GM12801 (cell line): ENCODE results near the gene KRT84.

Source experiments
- TF ChIP-seq, protein P1 (sequence below): IDR thresholded peaks from one replicate; pipeline ENCODE4 v1.5.1; 2011; ENCODE audit warnings: control low read depth; ENCODE audit not compliant: insufficient read length; ENCODE audit errors: extremely low read depth

The KRT84 gene, protein sequence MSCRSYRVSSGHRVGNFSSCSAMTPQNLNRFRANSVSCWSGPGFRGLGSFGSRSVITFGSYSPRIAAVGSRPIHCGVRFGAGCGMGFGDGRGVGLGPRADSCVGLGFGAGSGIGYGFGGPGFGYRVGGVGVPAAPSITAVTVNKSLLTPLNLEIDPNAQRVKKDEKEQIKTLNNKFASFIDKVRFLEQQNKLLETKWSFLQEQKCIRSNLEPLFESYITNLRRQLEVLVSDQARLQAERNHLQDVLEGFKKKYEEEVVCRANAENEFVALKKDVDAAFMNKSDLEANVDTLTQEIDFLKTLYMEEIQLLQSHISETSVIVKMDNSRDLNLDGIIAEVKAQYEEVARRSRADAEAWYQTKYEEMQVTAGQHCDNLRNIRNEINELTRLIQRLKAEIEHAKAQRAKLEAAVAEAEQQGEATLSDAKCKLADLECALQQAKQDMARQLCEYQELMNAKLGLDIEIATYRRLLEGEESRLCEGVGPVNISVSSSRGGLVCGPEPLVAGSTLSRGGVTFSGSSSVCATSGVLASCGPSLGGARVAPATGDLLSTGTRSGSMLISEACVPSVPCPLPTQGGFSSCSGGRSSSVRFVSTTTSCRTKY

GRCh38 chr12:52385226-52385702, at the start of gene KRT84:
Gene KRT84 (minus strand): TSS chr12:52385652. CDS start chr12:52385585, 67 bp downstream.
- TF ChIP-seq, protein P1, sequence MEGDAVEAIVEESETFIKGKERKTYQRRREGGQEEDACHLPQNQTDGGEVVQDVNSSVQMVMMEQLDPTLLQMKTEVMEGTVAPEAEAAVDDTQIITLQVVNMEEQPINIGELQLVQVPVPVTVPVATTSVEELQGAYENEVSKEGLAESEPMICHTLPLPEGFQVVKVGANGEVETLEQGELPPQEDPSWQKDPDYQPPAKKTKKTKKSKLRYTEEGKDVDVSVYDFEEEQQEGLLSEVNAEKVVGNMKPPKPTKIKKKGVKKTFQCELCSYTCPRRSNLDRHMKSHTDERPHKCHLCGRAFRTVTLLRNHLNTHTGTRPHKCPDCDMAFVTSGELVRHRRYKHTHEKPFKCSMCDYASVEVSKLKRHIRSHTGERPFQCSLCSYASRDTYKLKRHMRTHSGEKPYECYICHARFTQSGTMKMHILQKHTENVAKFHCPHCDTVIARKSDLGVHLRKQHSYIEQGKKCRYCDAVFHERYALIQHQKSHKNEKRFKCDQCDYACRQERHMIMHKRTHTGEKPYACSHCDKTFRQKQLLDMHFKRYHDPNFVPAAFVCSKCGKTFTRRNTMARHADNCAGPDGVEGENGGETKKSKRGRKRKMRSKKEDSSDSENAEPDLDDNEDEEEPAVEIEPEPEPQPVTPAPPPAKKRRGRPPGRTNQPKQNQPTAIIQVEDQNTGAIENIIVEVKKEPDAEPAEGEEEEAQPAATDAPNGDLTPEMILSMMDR: no peak

DNA sequence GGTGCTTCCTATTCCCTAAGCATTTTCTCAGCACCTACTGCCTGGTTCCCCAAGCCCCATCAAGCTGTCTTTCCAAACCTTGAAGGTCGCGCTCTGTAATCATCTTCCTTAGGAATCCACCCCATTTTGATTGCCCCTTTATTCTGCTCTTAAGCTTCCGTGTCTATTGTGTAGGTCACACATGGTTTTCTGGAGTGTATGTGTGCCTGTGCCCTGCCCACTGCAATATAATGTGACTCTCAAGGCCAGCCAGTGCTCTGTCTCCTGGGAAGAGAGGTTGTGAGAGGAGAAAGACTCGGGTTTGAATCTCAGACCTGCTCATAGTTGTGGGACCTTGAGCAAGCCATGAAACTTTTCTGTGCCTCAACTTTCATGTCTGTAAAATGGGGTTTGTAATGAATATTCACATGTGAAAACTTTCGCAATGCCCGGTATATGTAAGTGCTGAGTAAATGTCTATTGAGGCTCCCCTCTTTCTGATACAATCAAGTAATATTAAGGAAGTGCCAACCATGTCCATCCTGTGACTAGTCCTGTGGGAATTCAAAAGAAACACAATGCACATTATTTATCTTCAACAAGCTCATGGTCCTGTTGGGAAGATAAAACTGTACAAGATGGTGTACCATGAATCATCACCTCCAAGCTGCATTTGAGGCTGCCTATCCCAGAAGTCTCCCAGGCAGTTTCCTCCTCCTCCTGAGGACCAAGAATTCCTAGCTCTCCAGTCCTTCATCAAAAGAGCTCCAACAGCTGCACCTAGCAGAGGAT, 49.5 kb upstream of the KRT84 start:
- TF ChIP-seq, protein P1: no peak

GRCh38 chr12:52434081-52434733, 48.8 kb upstream of the KRT84 start, which contains the start of gene KRT75:
Gene KRT75 (minus strand): TSS chr12:52434371. CDS start chr12:52434304, 67 bp downstream.
- TF ChIP-seq, protein P1: no peak

GRCh38 chr12:52433501-52434080, 48.1 kb upstream of the KRT84 start:
- TF ChIP-seq, protein P1: no peak

DNA sequence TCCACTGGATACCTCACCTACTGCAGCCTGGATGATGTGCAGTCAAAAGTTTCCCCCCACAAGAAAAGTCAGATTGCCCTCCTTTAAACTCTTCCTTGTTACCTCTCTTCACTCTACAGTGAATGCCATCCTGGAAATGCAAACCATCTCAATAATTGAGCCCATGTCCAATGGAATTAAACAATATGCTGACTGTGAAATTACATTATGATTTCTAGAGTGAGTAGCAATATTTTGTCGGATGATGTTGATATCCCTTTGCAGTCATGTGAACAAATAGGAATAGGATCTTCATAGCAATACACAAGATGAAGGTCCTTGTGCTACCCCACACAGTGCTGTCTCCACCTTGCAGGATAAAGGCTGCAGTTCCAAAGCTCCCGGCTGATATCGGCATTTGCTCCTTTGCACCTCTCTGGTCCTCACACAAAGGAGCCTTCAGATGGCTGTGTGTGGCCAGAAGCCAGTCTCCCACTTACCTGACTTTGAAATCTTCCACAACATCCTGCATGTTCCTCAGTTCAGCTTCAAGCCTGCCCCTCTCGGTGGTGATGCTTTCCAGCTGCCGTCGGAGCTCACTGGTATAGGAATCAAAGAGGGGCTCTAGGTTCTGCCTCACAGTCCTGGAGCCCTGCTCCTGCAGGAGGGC, 47.2 kb upstream of the KRT84 start:
- TF ChIP-seq, protein P1: no peak

GRCh38 chr12:52428121-52428520, 42.7 kb upstream of the KRT84 start:
- TF ChIP-seq, protein P1: no peak
